KMS-11 (cell line): ENCODE results near the gene ZNF385B.

Source experiments
- H2AFZ ChIP-seq: fragments of 200-600 bp; sonication (generic); 2 replicates; pipeline ENCODE4 v1.6.1; 2016; ENCODE audit warnings: antibody characterized with exemption, mixed run types, low read depth
- H3K27ac ChIP-seq: fragments of 200-600 bp; sonication (generic); 2 replicates; pipeline ENCODE4 v1.6.1; 2016; ENCODE audit warnings: mild to moderate bottlenecking, mixed run types
- H3K27me3 ChIP-seq: fragments of 200-600 bp; sonication (generic); 2 replicates; pipeline ENCODE4 v1.6.1; 2017; ENCODE audit warnings: mild to moderate bottlenecking, low read depth, mixed run types, moderate library complexity; ENCODE audit not compliant: insufficient read depth
- H3K36me3 ChIP-seq: fragments of 200-600 bp; sonication (generic); 2 replicates; pipeline ENCODE4 v1.6.1; 2017; ENCODE audit warnings: mild to moderate bottlenecking, mixed run types; ENCODE audit not compliant: insufficient read depth
- H3K4me1 ChIP-seq: fragments of 200-600 bp; sonication (generic); 2 replicates; pipeline ENCODE4 v1.6.1; 2016; ENCODE audit warnings: mild to moderate bottlenecking, low read depth, mixed run types; ENCODE audit not compliant: poor library complexity, severe bottlenecking
- H3K4me2 ChIP-seq: fragments of 200-600 bp; sonication (generic); 2 replicates; pipeline ENCODE4 v1.7.0; 2016; ENCODE audit warnings: mild to moderate bottlenecking, mixed run types
- H3K4me3 ChIP-seq: fragments of 200-600 bp; sonication (generic); IDR thresholded peaks from 2 replicates; pipeline ENCODE4 v1.6.1; 2017; ENCODE audit warnings: low read depth, low read length, mixed read lengths; ENCODE audit not compliant: insufficient read depth
- H3K79me2 ChIP-seq: fragments of 200-600 bp; sonication (generic); 2 replicates; pipeline ENCODE4 v1.6.1; 2016; ENCODE audit warnings: low read depth, mixed run types; ENCODE audit not compliant: insufficient read depth
- H3K9ac ChIP-seq: fragments of 200-600 bp; sonication (generic); 2 replicates; pipeline ENCODE4 v1.6.1; 2016; ENCODE audit warnings: mild to moderate bottlenecking, mixed run types
- H4K20me1 ChIP-seq: fragments of 200-600 bp; sonication (generic); 2 replicates; pipeline ENCODE4 v1.6.1; 2016; ENCODE audit warnings: mild to moderate bottlenecking, mixed run types; ENCODE audit not compliant: insufficient read depth
- CTCF ChIP-seq: fragments of 200-600 bp; sonication (generic); conservative IDR thresholded peaks from 2 replicates; pipeline ENCODE4 v1.6.1; 2017; ENCODE audit warnings: low read depth, mild to moderate bottlenecking, antibody characterized with exemption, low read length, moderate library complexity, mixed read lengths

Gene ZNF385B

GRCh38 chr2:179744401-179744800 lies 117.0 kb downstream of the ZNF385B start:
- Histone ChIP-seq H3K27ac (no peak overlapping the region), H3K27me3 (no peaks in the 10 kb centered on the region), H3K9ac (no peak overlapping the region), H3K36me3 (no peaks in the 10 kb centered on the region), H4K20me1 (no peaks in the 10 kb centered on the region), H3K79me2 (no peaks in the 10 kb centered on the region), H3K4me2 (no peak overlapping the region), H3K4me3 (no peak overlapping the region), H3K4me1 (no peaks in the 10 kb centered on the region), H2AFZ (no peak overlapping the region)
- no peak for TF ChIP-seq CTCF

- Histone ChIP-seq H3K27me3 (no peaks in the 10 kb centered on the region), H3K4me3 (no peak overlapping the region), H3K79me2 (no peaks in the 10 kb centered on the region), H3K27ac (no peak overlapping the region), H3K4me2 (no peak overlapping the region), H2AFZ (no peak overlapping the region), H3K9ac (no peak overlapping the region), H4K20me1 (no peaks in the 10 kb centered on the region), H3K36me3 (no peaks in the 10 kb centered on the region), H3K4me1 (no peaks in the 10 kb centered on the region)
- TF ChIP-seq CTCF = no peak
Observed at GRCh38 chr2:179741317-179741716, 120.1 kb downstream of the ZNF385B start.

- H3K36me3 ChIP-seq = no peaks in the 10 kb centered on the region
- H3K4me1 ChIP-seq = no peaks in the 10 kb centered on the region
- TF ChIP-seq CTCF = no peak
- H3K27ac ChIP-seq = no peak overlapping the region
- H3K4me3 ChIP-seq = no peak overlapping the region
- no peaks in the 10 kb centered on the region for H4K20me1 ChIP-seq
- H2AFZ ChIP-seq = no peak overlapping the region
- H3K4me2 ChIP-seq = no peak overlapping the region
- no peaks in the 10 kb centered on the region for H3K79me2 ChIP-seq
- H3K9ac ChIP-seq = no peak overlapping the region
- no peaks in the 10 kb centered on the region for H3K27me3 ChIP-seq
Observed at GRCh38 chr2:179729966-179730365, 131.4 kb downstream of the ZNF385B start.

- no peak overlapping the region for H3K27ac ChIP-seq
- TF ChIP-seq CTCF = no peak
- H3K4me3 ChIP-seq = no peak overlapping the region
- no peak overlapping the region for H3K9ac ChIP-seq
- no peaks in the 10 kb centered on the region for H3K79me2 ChIP-seq
- H3K27me3 ChIP-seq = no peaks in the 10 kb centered on the region
- H2AFZ ChIP-seq = no peak overlapping the region
- no peaks in the 10 kb centered on the region for H3K36me3 ChIP-seq
- no peaks in the 10 kb centered on the region for H3K4me1 ChIP-seq
- no peak overlapping the region for H3K4me2 ChIP-seq
- no peaks in the 10 kb centered on the region for H4K20me1 ChIP-seq
Observed at GRCh38 chr2:179726461-179727180, 134.8 kb downstream of the ZNF385B start.
